Measurements from ENCODE around the gene MYDGF. TPM values are rescaled to one million over a fixed set of nuclear protein-coding genes. Genes with fewer than 3 reads are reported as not detected.

Gene MYDGF
- total RNA-seq, 2 donors from 2014 or later: 59.3 to 72.9 TPM

GRCh38 chr19:4662020-4662695 lies 8.0 kb downstream of the MYDGF start:
- Histone ChIP-seq H3K36me3 (peaks cover 61% of the 10 kb centered on the region), H3K27ac (no peak overlapping the region)
- no peak for DNase-seq (ENCODE audit: low spot score)

GRCh38 chr19:4660993-4661392 lies 9.1 kb downstream of the MYDGF start:
- no peaks in the 10 kb centered on the region for H3K9me3 ChIP-seq
- no peak for DNase-seq (ENCODE audit: low spot score)
- H3K27me3 ChIP-seq (replicated peaks; ENCODE audit: insufficient read depth): no peaks in the 10 kb centered on the region
- no peak overlapping the region for H3K27ac ChIP-seq
- peaks cover 62% of the 10 kb centered on the region for H3K36me3 ChIP-seq
- no peaks in the 10 kb centered on the region for H3K4me1 ChIP-seq (ENCODE audit: control insufficient read depth in 1 of 2, low read depth in 2 of 2)
- no peak for ATAC-seq (ENCODE audit: insufficient number of reproducible peaks, low FRiP score, low read depth)
- no peak overlapping the region for H3K4me3 ChIP-seq
- no peak for TF ChIP-seq CTCF (IDR thresholded peaks at IDR 0.05)

More at GRCh38 chr19:4662020-4662695, 8.0 kb downstream of the MYDGF start:
- Histone ChIP-seq H3K27me3 (replicated peaks; ENCODE audit: insufficient read depth) (no peaks in the 10 kb centered on the region), H3K4me3 (no peak overlapping the region), H3K9me3 (no peaks in the 10 kb centered on the region), H3K4me1 (ENCODE audit: control insufficient read depth in 1 of 2, low read depth in 2 of 2) (no peaks in the 10 kb centered on the region)
- no peak for TF ChIP-seq CTCF (IDR thresholded peaks at IDR 0.05)
- no peak for ATAC-seq (ENCODE audit: insufficient number of reproducible peaks, low FRiP score, low read depth)

GRCh38 chr19:4660181-4660791 lies 9.9 kb downstream of the MYDGF start:
- no peak overlapping the region for H3K27ac ChIP-seq
- no peak for TF ChIP-seq CTCF (IDR thresholded peaks at IDR 0.05)
- H3K36me3 ChIP-seq: peaks cover 59% of the 10 kb centered on the region
- no peaks in the 10 kb centered on the region for H3K4me1 ChIP-seq (ENCODE audit: control insufficient read depth in 1 of 2, low read depth in 2 of 2)
- H3K4me3 ChIP-seq: no peak overlapping the region
- H3K9me3 ChIP-seq: no peaks in the 10 kb centered on the region
- no peak for ATAC-seq (ENCODE audit: insufficient number of reproducible peaks, low FRiP score, low read depth)
- H3K27me3 ChIP-seq (replicated peaks; ENCODE audit: insufficient read depth): no peaks in the 10 kb centered on the region
- DNase-seq (ENCODE audit: low spot score): no peak

GRCh38 chr19:4657835-4658234 lies 12.3 kb downstream of the MYDGF start:
- no peak for TF ChIP-seq CTCF (IDR thresholded peaks at IDR 0.05)
- Histone ChIP-seq H3K27ac (no peak overlapping the region), H3K27me3 (replicated peaks; ENCODE audit: insufficient read depth) (no peaks in the 10 kb centered on the region), H3K9me3 (no peaks in the 10 kb centered on the region), H3K36me3 (peaks cover 46% of the 10 kb centered on the region), H3K4me1 (ENCODE audit: control insufficient read depth in 1 of 2, low read depth in 2 of 2) (no peaks in the 10 kb centered on the region), H3K4me3 (no peak overlapping the region)
- ATAC-seq (ENCODE audit: insufficient number of reproducible peaks, low FRiP score, low read depth) (no peak), DNase-seq (ENCODE audit: low spot score) (no peak)

- Histone ChIP-seq H3K9me3 (no peaks in the 10 kb centered on the region), H3K27ac (no peak overlapping the region), H3K27me3 (replicated peaks; ENCODE audit: insufficient read depth) (no peaks in the 10 kb centered on the region), H3K4me1 (ENCODE audit: control insufficient read depth in 1 of 2, low read depth in 2 of 2) (no peaks in the 10 kb centered on the region), H3K4me3 (no peak overlapping the region), H3K36me3 (peaks cover 45% of the 10 kb centered on the region)
- ATAC-seq (ENCODE audit: insufficient number of reproducible peaks, low FRiP score, low read depth) (no peak), DNase-seq (ENCODE audit: low spot score) (no peak)
- TF ChIP-seq CTCF (IDR thresholded peaks at IDR 0.05): no peak
These were observed 12.9 kb downstream of the MYDGF start for GRCh38 chr19:4657262-4657661.

Data from thoracic aorta (tissue), 2 donors.